ENCODE results near the gene CDC20.
"Not testable (repeated sequence)": the region's sequence is repeated elsewhere in the genome, so short reads cannot be mapped to it uniquely, and the experiment has no call there.

Gene CDC20

GRCh38 chr1:43358121-43358745 is 548 bp upstream of the CDC20 start:
- DNase-seq (ENCODE audit: low read depth in 2 of 2): no peak

- no peak for DNase-seq (ENCODE audit: low read depth in 2 of 2)
Measured at GRCh38 chr1:43359696-43360095, 915 bp downstream of the CDC20 start.

GRCh38 chr1:43360616-43361015 is 1.8 kb downstream of the CDC20 start:
- no peak for DNase-seq (ENCODE audit: low read depth in 2 of 2)

DNA sequence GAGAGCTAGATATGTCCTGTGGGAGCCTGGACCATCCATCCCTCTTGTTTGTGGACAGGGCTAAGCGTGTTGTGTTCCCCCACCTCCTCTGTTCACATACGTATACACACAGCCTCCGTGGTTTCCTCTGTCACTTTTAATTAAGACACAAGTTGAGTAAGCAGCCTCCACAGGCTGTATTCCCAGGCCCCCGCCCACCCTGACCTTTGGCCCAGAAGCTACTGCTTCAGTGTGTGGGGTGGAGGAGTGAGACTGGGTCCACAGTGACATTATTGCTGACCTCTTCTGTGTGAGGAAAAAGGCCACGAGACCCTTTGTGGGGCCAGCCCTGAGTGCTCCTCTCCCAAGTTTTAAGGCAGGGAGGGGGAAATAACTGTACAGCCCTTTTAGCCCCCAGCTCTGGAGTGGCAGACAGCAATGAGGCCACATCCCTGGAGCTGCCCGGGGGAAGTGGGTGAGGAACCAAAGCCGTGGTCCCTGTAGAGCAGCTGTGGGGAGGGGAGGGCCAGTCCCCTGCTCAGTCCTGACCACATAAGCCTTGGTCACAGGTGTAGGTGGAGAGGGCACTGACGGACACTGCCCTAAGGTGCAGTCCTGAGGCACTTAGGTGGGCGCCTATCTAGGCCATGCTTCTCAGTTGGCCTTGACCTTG is 4.6 kb downstream of the CDC20 start:
- DNase-seq (ENCODE audit: low read depth in 2 of 2): no peak

- DNase-seq (ENCODE audit: low read depth in 2 of 2): no peak
Measured at GRCh38 chr1:43363935-43364525, 5.2 kb downstream of the CDC20 start.

- DNase-seq (ENCODE audit: low read depth in 2 of 2): no peak
Measured at GRCh38 chr1:43365678-43366077, 6.9 kb downstream of the CDC20 start.

DNA sequence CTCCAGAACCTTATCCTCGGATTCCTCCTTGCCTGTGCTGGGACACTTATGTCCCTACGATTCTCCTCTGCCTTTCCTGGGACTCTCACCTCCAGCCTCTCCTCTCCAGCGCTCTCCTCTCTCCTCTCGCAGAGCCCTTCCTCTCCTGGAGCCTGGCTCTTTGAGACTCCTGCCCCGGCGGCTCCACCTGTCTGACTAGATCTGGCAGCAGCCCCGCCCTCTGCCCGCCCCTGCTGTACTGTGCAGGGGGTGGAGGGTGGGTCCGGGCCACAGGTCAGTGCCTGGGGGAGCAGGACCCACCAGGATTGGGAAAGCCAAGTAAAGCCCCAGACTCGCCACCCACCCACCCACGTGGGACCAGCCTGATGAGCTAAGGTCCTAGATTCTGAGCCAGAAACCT is 7.4 kb downstream of the CDC20 start:
- no peak for DNase-seq (ENCODE audit: low read depth in 2 of 2)

GRCh38 chr1:43366601-43367025 is 7.8 kb downstream of the CDC20 start:
- no peak for DNase-seq (ENCODE audit: low read depth in 2 of 2)

DNA sequence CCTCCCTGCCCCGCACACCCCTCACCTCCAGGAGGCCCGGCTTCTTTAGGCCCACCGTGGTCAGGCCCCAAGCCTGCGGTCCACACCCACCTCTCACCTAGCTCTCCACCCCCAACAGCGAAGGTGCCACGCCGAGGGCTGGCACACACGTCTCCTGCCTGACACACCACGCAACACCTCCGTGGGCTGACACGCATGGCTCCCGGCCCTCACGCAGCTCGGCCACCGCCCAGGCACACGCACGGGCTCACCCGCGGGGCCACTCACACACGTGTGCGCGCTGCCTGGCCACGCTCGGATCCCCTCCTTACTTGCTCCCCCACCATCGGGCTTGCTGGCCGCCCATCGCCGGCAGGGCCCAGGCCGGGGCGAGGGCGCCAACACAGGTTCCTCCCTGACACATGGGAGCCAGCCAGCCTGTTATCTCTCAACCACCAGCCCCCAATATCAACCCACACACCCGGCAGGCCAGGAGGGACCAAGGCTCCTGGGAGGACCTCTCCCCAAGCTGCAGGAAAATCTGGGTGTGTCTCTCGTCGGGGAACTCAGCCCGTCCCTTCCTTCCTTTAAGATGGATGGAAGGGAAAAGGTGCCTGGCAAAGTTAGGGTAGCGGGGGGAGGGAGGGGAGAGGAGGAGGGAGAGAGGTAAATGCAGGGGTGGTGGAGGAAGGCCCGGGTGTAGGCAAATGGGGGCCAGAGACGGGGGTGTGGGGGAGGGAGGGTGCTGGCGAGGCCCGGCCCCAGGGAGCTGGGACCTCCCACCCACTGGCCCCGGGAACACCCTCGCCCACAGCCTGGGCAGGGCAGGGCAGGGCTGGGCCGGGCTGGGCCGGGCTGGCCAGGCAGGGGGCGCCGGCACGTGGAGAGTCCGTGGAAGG is 8.5 kb downstream of the CDC20 start:
- DNase-seq (ENCODE audit: low read depth in 2 of 2): peak; percentile 20 to 21

- peak; percentile 84 to 91 for DNase-seq (ENCODE audit: low read depth in 2 of 2)
Measured at GRCh38 chr1:43367904-43368645, 9.3 kb downstream of the CDC20 start, which contains the start of gene ELOVL1. ELOVL1 (minus strand) TSS chr1:43368011; CDS start chr1:43365609, 2,402 bp downstream.

- DNase-seq (ENCODE audit: low read depth in 2 of 2): no peak
Measured at GRCh38 chr1:43368646-43369020, 9.9 kb downstream of the CDC20 start.

DNA sequence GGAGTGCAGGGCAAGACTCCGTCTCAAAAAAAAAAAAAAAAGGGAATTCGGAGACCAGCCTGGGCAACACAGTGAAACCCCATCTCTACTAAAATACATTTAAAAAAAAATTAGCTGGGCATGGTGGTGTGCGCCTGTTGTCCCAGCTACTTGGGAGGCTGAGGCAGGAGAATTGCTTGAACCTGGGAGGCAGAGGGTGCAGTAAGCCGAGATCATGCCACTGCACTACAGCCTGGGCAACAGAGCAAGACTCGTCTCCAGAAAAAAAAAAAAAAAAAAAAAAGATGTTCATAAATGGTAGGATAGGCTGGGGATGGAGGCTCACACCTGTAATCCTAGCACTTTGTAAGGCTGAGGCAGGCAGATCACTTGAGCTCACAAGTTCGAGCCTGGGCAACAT is 11.0 kb downstream of the CDC20 start:
- DNase-seq (ENCODE audit: low read depth in 2 of 2): not testable (repeated sequence)

DNA sequence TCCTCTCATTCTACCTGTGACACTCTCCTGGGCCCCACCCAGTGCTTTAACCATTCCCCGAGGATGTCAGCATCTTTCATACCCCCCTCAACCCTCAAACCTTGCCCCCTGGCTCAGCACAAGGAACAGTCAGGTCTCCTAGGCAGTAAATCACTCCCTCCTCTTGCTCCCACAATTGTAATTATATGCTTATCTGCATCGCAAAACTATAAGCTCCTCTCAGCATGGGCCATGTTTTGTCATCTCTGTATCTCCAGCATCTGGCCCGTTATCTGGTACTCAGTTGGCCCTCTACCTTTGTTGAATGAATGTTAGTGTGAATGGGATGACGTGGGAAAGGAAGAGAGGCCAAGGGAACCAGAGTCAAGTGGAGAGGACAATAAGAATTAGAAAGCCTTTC is 11.8 kb downstream of the CDC20 start:
- DNase-seq (ENCODE audit: low read depth in 2 of 2): no peak

GRCh38 chr1:43372172-43372571 is 13.4 kb downstream of the CDC20 start:
- DNase-seq (ENCODE audit: low read depth in 2 of 2): no peak

- DNase-seq (ENCODE audit: low read depth in 2 of 2): no peak
Measured at GRCh38 chr1:43373066-43373940, 14.5 kb downstream of the CDC20 start.

GRCh38 chr1:43376723-43377235 is 18.0 kb downstream of the CDC20 start:
- DNase-seq (ENCODE audit: low read depth in 2 of 2): no peak

GRCh38 chr1:43377831-43378230 is 19.1 kb downstream of the CDC20 start:
- no peak for DNase-seq (ENCODE audit: low read depth in 2 of 2)

- no peak for DNase-seq (ENCODE audit: low read depth in 2 of 2)
Measured at GRCh38 chr1:43379476-43379875, 20.7 kb downstream of the CDC20 start.

- no peak for DNase-seq (ENCODE audit: low read depth in 2 of 2)
Measured at GRCh38 chr1:43381612-43382011, 22.8 kb downstream of the CDC20 start.

GRCh38 chr1:43382027-43382779 is 23.4 kb downstream of the CDC20 start:
- no peak for DNase-seq (ENCODE audit: low read depth in 2 of 2)

Measured in stimulated activated CD4-positive, alpha-beta T cell treated with anti-CD3 and anti-CD28 coated beads, Interleukin-4, amount 100 ng/mL, for 48 hours (primary cell).